Left lung (tissue), 10 donors: ENCODE data around the gene IFT74. TPM values are rescaled to one million over a fixed set of nuclear protein-coding genes. Genes with fewer than 3 reads are reported as not detected.

ENCODE experiments used
- ATAC-seq: fragments of 200-7000 bp; cut with Tn5 transposase; one replicate; pipeline ENCODE4 v1.9.1; 2020; ENCODE audit warnings: moderate library complexity
- DNase-seq, 4 donors: peaks; one replicate each; pipeline ENCODE4 v3.0.0-alpha.2; 2013 to 2020
- H3K27ac ChIP-seq, 2 donors: fragments of 200-600 bp; sonication (generic) in 1 of 2; one replicate each; pipeline versions ENCODE4 v1.5.0 to v1.8.0; 2020 to 2021
- H3K27me3 ChIP-seq, 2 donors: fragments of 200-600 bp; sonication (generic) in 1 of 2; one replicate each; pipeline versions ENCODE4 v1.5.0 to v1.8.0; 2020 to 2021
- H3K36me3 ChIP-seq, 2 donors: fragments of 200-600 bp; sonication (generic) in 1 of 2; one replicate each; pipeline versions ENCODE4 v1.5.0 to v1.8.0; 2020 to 2021
- H3K4me1 ChIP-seq, 2 donors: fragments of 200-600 bp; one replicate each; pipeline ENCODE4 v1.8.0; 2021
- H3K4me3 ChIP-seq, 2 donors: fragments of 200-600 bp; sonication (generic) in 1 of 2; one replicate each; pipeline versions ENCODE4 v1.5.0 to v1.8.0; 2020 to 2021; ENCODE audit warnings: mild to moderate bottlenecking in 1 of 2
- H3K9me3 ChIP-seq, 2 donors: fragments of 200-600 bp; sonication (generic) in 1 of 2; one replicate each; pipeline versions ENCODE4 v1.5.0 to v1.8.0; 2020 to 2021
- CTCF ChIP-seq, 2 donors: fragments of 200-600 bp; sonication (generic) in 1 of 2; IDR thresholded peaks; one replicate each; pipeline versions ENCODE4 v1.5.0 to v1.8.0; 2021; ENCODE audit warnings: antibody characterized with exemption in 2 of 2
- intact Hi-C, 2 donors: fragments of 100-400 bp; cut with DNase I; formaldehyde crosslinking; loops; one replicate each; pipeline versions ENCODE4 v1.11.2 to v1.14.2; 2022
- polyA plus RNA-seq, 6 donors: library from polyadenylated mRNA; unstranded; fragments of 120-200 nt; gene quantifications; one replicate each; pipeline ENCODE4 v1.2.1, GENCODE V29; 2013; ENCODE audit not compliant: insufficient read length in 6 of 6
- total RNA-seq, 2 donors: library from RNA; stranded (reverse); fragmentation: NEBNext Ultra II Directional; extraction: Animal tissue kit (Norgen Biotek cat#: 25700); gene quantifications; one replicate each; pipeline ENCODE4 v1.2.1, GENCODE V29; 2021
- donor health status: DM: no; HTN: yes; CAD: no.
- donor health status: DM: no; HTN: no; CAD: no.

IFT74 gene
- total and polyA plus RNA-seq, 8 donors, result 10.8 to 40.1 (median 28.7) TPM

DNA sequence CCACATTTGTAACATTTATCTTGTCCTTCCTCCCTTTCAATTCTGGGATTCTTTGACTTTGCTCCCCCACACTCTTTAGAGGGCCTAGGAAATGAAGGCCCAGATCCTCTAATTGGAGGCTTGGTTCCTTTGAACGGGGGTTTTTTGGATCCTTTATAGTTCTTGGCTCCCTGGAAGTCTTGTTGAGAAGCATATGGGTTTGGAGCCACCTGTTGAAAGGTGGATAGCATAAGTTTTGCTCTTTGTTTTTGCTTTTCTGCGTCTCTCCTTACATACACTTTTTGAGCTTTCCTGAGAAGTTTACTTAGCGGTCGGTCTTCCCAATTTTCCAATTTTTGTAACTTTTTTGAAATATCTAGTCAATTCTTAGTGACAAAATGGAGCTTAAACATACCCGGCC, 17.8 kb downstream of the IFT74 start:
- Histone ChIP-seq H3K9me3 (no peaks in the 10 kb centered on the region), H3K36me3 (no peaks in the 10 kb centered on the region), H3K4me1 (no peaks in the 10 kb centered on the region), H3K4me3 (no peak overlapping the region), H3K27me3 (no peaks in the 10 kb centered on the region), H3K27ac (no peak overlapping the region)
- TF ChIP-seq CTCF (IDR thresholded peaks at IDR 0.05), result no peak
- intact Hi-C loops, result loop anchor here in 1 of 2 donors (10.0 kb wide), 1 partner anchor 229 kb away; no protein-coding TSS in a partner anchor
- DNase-seq, result no peak
- ATAC-seq, result no peak

- DNase-seq, result no peak
- no peak overlapping the region for H3K27ac ChIP-seq
- no peaks in the 10 kb centered on the region for H3K4me1 ChIP-seq
- ATAC-seq, result no peak
- no peaks in the 10 kb centered on the region for H3K9me3 ChIP-seq
- H3K27me3 ChIP-seq, result no peaks in the 10 kb centered on the region
- H3K36me3 ChIP-seq, result peaks cover 0 to 4% of the 10 kb centered on the region in 2 donors
- TF ChIP-seq CTCF (IDR thresholded peaks at IDR 0.05), result no peak
- intact Hi-C loops, result loop anchor here in 1 of 2 donors (10.0 kb wide), 1 partner anchor 230 kb away; no protein-coding TSS in a partner anchor
- H3K4me3 ChIP-seq, result no peak overlapping the region
Measured at GRCh38 chr9:26974927-26975326, 18.7 kb downstream of the IFT74 start.

GRCh38 chr9:26975728-26976707, 19.8 kb downstream of the IFT74 start:
- Histone ChIP-seq H3K4me3 (no peak overlapping the region), H3K36me3 (peaks cover 0 to 8% of the 10 kb centered on the region in 2 donors), H3K27me3 (no peaks in the 10 kb centered on the region), H3K4me1 (no peaks in the 10 kb centered on the region), H3K9me3 (no peaks in the 10 kb centered on the region), H3K27ac (no peak overlapping the region)
- intact Hi-C loops, result loop anchor here in 1 of 2 donors (10.0 kb wide), 1 partner anchor 231 kb away; no protein-coding TSS in a partner anchor
- DNase-seq (peak in 1 of 4 donors; percentile 11), ATAC-seq (no peak)
- peak; percentile 9 to 33 for TF ChIP-seq CTCF (IDR thresholded peaks at IDR 0.05)

GRCh38 chr9:26983340-26983739, 27.1 kb downstream of the IFT74 start:
- no peak for TF ChIP-seq CTCF (IDR thresholded peaks at IDR 0.05)
- H3K27ac ChIP-seq, result no peak overlapping the region
- H3K4me3 ChIP-seq, result no peak overlapping the region
- H3K9me3 ChIP-seq, result no peaks in the 10 kb centered on the region
- no peak for ATAC-seq
- DNase-seq, result no peak
- peaks cover 0 to 53% of the 10 kb centered on the region in 2 donors for H3K36me3 ChIP-seq
- H3K27me3 ChIP-seq, result no peaks in the 10 kb centered on the region
- no peaks in the 10 kb centered on the region for H3K4me1 ChIP-seq
- intact Hi-C loops, result no loop called here

DNA sequence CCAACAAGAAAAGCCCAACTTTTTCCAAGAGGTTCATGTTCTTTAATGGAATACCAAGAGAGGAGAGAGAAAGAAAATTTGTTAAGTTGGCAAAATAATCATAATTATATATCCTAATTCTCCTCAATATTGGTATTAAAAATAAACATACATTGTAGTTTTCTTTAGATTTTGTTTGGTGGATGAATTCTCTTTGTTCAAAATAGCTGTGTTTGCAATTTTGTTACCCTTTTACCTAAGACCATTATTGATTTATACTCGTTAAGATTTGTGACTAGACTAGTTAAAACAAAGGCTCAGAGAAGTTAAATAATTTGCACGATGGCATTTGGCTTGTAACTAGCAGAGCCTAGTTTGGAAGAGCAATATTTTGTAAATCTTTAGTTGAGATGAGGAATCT, 39.6 kb downstream of the IFT74 start:
- Histone ChIP-seq H3K4me1 (no peaks in the 10 kb centered on the region), H3K27me3 (no peaks in the 10 kb centered on the region), H3K27ac (no peak overlapping the region), H3K9me3 (no peaks in the 10 kb centered on the region), H3K36me3 (peaks cover 0 to 14% of the 10 kb centered on the region in 2 donors), H3K4me3 (no peak overlapping the region)
- no peak for DNase-seq
- intact Hi-C loops, result no loop called here
- TF ChIP-seq CTCF (IDR thresholded peaks at IDR 0.05), result no peak
- ATAC-seq, result no peak
